ENCODE data around the gene MRPL27.
"Not testable (repeated sequence)": the region's sequence is repeated elsewhere in the genome, so short reads cannot be mapped to it uniquely, and the experiment has no call there.

MRPL27 gene

GRCh38 chr17:50346313-50347116 lies 26.5 kb downstream of the MRPL27 start:
- DNase-seq (ENCODE audit: low read depth in 2 of 2): peak; percentile 20 to 42

GRCh38 chr17:50345432-50346312 lies 27.3 kb downstream of the MRPL27 start, which contains the start of gene XYLT2:
Gene XYLT2 (plus strand): TSS chr17:50346126. CDS start chr17:50346141, 15 bp downstream.
- DNase-seq (ENCODE audit: low read depth in 2 of 2): peak; percentile 91 to 94

GRCh38 chr17:50344731-50345365 lies 28.1 kb downstream of the MRPL27 start:
- DNase-seq (ENCODE audit: low read depth in 2 of 2): no peak

- no peak for DNase-seq (ENCODE audit: low read depth in 2 of 2)
These were observed 33.6 kb downstream of the MRPL27 start for GRCh38 chr17:50339381-50339780.

- no peak for DNase-seq (ENCODE audit: low read depth in 2 of 2)
These were observed 34.3 kb downstream of the MRPL27 start for GRCh38 chr17:50338645-50339044.

GRCh38 chr17:50337956-50338355 lies 35.0 kb downstream of the MRPL27 start:
- no peak for DNase-seq (ENCODE audit: low read depth in 2 of 2)

- not testable (repeated sequence) for DNase-seq (ENCODE audit: low read depth in 2 of 2)
These were observed 39.5 kb downstream of the MRPL27 start for GRCh38 chr17:50333291-50334057.

GRCh38 chr17:50332196-50332595 lies 40.8 kb downstream of the MRPL27 start:
- no peak for DNase-seq (ENCODE audit: low read depth in 2 of 2)

- no peak for DNase-seq (ENCODE audit: low read depth in 2 of 2)
These were observed 41.7 kb downstream of the MRPL27 start for GRCh38 chr17:50331085-50331791.

GRCh38 chr17:50330151-50330775 lies 42.7 kb downstream of the MRPL27 start:
- DNase-seq (ENCODE audit: low read depth in 2 of 2): no peak

- DNase-seq (ENCODE audit: low read depth in 2 of 2): no peak
These were observed 43.3 kb downstream of the MRPL27 start for GRCh38 chr17:50329716-50330115.

GRCh38 chr17:50328363-50329325 lies 44.3 kb downstream of the MRPL27 start:
- DNase-seq (ENCODE audit: low read depth in 2 of 2): no peak

GRCh38 chr17:50326831-50327364 lies 46.1 kb downstream of the MRPL27 start:
- no peak for DNase-seq (ENCODE audit: low read depth in 2 of 2)

GRCh38 chr17:50325906-50326305 lies 47.1 kb downstream of the MRPL27 start:
- no peak for DNase-seq (ENCODE audit: low read depth in 2 of 2)

GRCh38 chr17:50323060-50323459 lies 49.9 kb downstream of the MRPL27 start:
- no peak for DNase-seq (ENCODE audit: low read depth in 2 of 2)

GRCh38 chr17:50322271-50322670 lies 50.7 kb downstream of the MRPL27 start:
- DNase-seq (ENCODE audit: low read depth in 2 of 2): no peak

- DNase-seq (ENCODE audit: low read depth in 2 of 2): no peak
These were observed 53.5 kb downstream of the MRPL27 start for GRCh38 chr17:50319306-50320004.
